Skeletal muscle cell (primary cell): ENCODE measurements around the gene TMIGD1.

Source experiments
- DNase-seq: peaks from one replicate; pipeline ENCODE4 v3.0.0-alpha.2; 2010; ENCODE audit warnings: low read depth
- H3K4me3 ChIP-seq: 2 replicates; pipeline ENCODE4 v1.5.1; 2011; ENCODE audit warnings: low read depth, mild to moderate bottlenecking, control low read depth, low read length, moderate library complexity

TMIGD1 gene

GRCh38 chr17:30336369-30337171 lies 2.7 kb upstream of the TMIGD1 start:
- no peak overlapping the region for H3K4me3 ChIP-seq
- no peak for DNase-seq

- H3K4me3 ChIP-seq: no peak overlapping the region
- no peak for DNase-seq
These were observed 564 bp upstream of the TMIGD1 start for GRCh38 chr17:30334421-30334820.

GRCh38 chr17:30332057-30332542 lies 1.8 kb downstream of the TMIGD1 start:
- no peak overlapping the region for H3K4me3 ChIP-seq
- no peak for DNase-seq

- no peak overlapping the region for H3K4me3 ChIP-seq
- no peak for DNase-seq
These were observed 7.0 kb downstream of the TMIGD1 start for GRCh38 chr17:30326809-30327208.

- DNase-seq: no peak
- H3K4me3 ChIP-seq: no peak overlapping the region
These were observed 9.1 kb downstream of the TMIGD1 start for GRCh38 chr17:30324723-30325122.

GRCh38 chr17:30323895-30324319 lies 9.9 kb downstream of the TMIGD1 start:
- DNase-seq: peak; percentile 50
- H3K4me3 ChIP-seq: no peak overlapping the region

GRCh38 chr17:30323262-30323894 lies 10.5 kb downstream of the TMIGD1 start:
- no peak overlapping the region for H3K4me3 ChIP-seq
- DNase-seq: no peak

- no peak overlapping the region for H3K4me3 ChIP-seq
- DNase-seq: no peak
These were observed 12.5 kb downstream of the TMIGD1 start for GRCh38 chr17:30321314-30321713.

GRCh38 chr17:30318155-30318554 lies 15.7 kb downstream of the TMIGD1 start:
- no peak for DNase-seq
- H3K4me3 ChIP-seq: no peak overlapping the region

GRCh38 chr17:30316736-30317135 lies 17.1 kb downstream of the TMIGD1 start:
- no peak overlapping the region for H3K4me3 ChIP-seq
- no peak for DNase-seq

GRCh38 chr17:30315106-30315505 lies 18.8 kb downstream of the TMIGD1 start:
- no peak for DNase-seq
- H3K4me3 ChIP-seq: no peak overlapping the region

GRCh38 chr17:30314474-30314873 lies 19.4 kb downstream of the TMIGD1 start:
- H3K4me3 ChIP-seq: no peak overlapping the region
- DNase-seq: no peak

GRCh38 chr17:30312226-30312625 lies 21.6 kb downstream of the TMIGD1 start:
- DNase-seq: no peak
- H3K4me3 ChIP-seq: no peak overlapping the region

- no peak overlapping the region for H3K4me3 ChIP-seq
- DNase-seq: no peak
These were observed 23.3 kb downstream of the TMIGD1 start for GRCh38 chr17:30310562-30310961.

GRCh38 chr17:30309591-30309990 lies 24.3 kb downstream of the TMIGD1 start:
- no peak overlapping the region for H3K4me3 ChIP-seq
- no peak for DNase-seq

- no peak for DNase-seq
- no peak overlapping the region for H3K4me3 ChIP-seq
These were observed 25.5 kb downstream of the TMIGD1 start for GRCh38 chr17:30308406-30308805.

- no peak for DNase-seq
These were observed 29.1 kb downstream of the TMIGD1 start for GRCh38 chr17:30304778-30305177.

GRCh38 chr17:30302241-30302640 lies 31.6 kb downstream of the TMIGD1 start:
- H3K4me3 ChIP-seq: no peak overlapping the region
- no peak for DNase-seq

More at GRCh38 chr17:30304778-30305177, 29.1 kb downstream of the TMIGD1 start:
- no peak overlapping the region for H3K4me3 ChIP-seq

- DNase-seq: no peak
- H3K4me3 ChIP-seq: no peak overlapping the region
These were observed 33.0 kb downstream of the TMIGD1 start for GRCh38 chr17:30300818-30301217.

GRCh38 chr17:30299000-30299399 lies 34.9 kb downstream of the TMIGD1 start:
- DNase-seq: no peak
- H3K4me3 ChIP-seq: no peak overlapping the region

- no peak overlapping the region for H3K4me3 ChIP-seq
- DNase-seq: no peak
These were observed 36.1 kb downstream of the TMIGD1 start for GRCh38 chr17:30297715-30298114.
